BJ (cell line): ENCODE measurements around the gene COL6A3. TPM values are rescaled to one million over a fixed set of nuclear protein-coding genes. Genes with fewer than 3 reads are reported as not detected.

ENCODE experiments used
- CTCF ChIA-PET: fragments of 350-600 bp; formaldehyde crosslinking; extraction: SDS; loops from one replicate; lab custom pipeline; 2021; ENCODE audit warnings: antibody characterized with exemption, inconsistent platforms; lab: Yijun Ruan, JAX
- POLR2A ChIA-PET: fragments of 300-600 bp; sonication (Branson Sonifier 250); formaldehyde crosslinking; extraction: SDS; loops from one replicate; lab custom pipeline; 2021; ENCODE audit warnings: antibody characterized with exemption; lab: Charles Lee
- DNase-seq: peaks from one replicate; pipeline ENCODE4 v3.0.0-alpha.2; 2011; ENCODE audit warnings: low read depth
- H3K27me3 ChIP-seq: 2 replicates; pipeline ENCODE4 v1.6.0; 2011; ENCODE audit warnings: low read length; ENCODE audit not compliant: control insufficient read depth, insufficient read depth
- H3K36me3 ChIP-seq: 2 replicates; pipeline ENCODE4 v1.5.1; 2011; ENCODE audit warnings: low read length; ENCODE audit not compliant: control insufficient read depth, insufficient read depth
- H3K4me3 ChIP-seq: 2 replicates; pipeline ENCODE4 v1.5.1; 2011; ENCODE audit warnings: low read depth, mild to moderate bottlenecking, control low read depth, low read length
- polyA plus RNA-seq: library from polyadenylated mRNA; depleted of rRNA; stranded (reverse); fragments of >200 nt; gene quantifications from 2 replicates; pipeline ENCODE4 v1.2.3, GENCODE V29; 2011
- TF ChIP-seq, protein P1 (sequence below): IDR thresholded peaks from 2 replicates; pipeline ENCODE4 v1.5.1; 2011; ENCODE audit warnings: low read depth, mild to moderate bottlenecking, control low read depth, inconsistent platforms, low read length, moderate library complexity; ENCODE audit not compliant: insufficient read depth

Gene COL6A3
- polyA plus RNA-seq, 1 experiment = 695 TPM

DNA sequence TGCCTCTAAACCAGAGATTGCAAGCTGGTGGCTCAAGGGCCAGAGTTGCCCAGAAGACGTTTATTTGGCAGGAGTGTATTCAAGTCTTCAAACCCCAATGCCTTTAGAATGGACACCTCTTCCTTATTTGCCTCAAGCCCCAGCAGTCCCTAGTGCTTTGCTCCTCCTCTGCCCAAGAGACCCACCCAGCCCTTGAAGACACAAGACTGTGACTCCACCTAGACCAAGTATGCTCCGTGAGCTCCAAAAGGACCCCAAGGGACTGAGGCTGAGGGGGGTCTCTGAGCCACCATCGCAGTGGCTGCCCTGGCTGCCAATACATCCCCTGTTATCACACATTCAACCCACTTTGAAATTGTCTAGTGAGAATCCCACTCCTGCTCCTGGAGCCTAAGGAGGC lies 99.3 kb downstream of the COL6A3 start:
- POLR2A ChIA-PET = interaction anchor here (0.9 to 1.7 kb wide), 8 partner anchors 11 to 143 kb away, joined by 3 to 11 read pairs (median 4); no protein-coding TSS in a partner anchor
- TF ChIP-seq, protein P1, sequence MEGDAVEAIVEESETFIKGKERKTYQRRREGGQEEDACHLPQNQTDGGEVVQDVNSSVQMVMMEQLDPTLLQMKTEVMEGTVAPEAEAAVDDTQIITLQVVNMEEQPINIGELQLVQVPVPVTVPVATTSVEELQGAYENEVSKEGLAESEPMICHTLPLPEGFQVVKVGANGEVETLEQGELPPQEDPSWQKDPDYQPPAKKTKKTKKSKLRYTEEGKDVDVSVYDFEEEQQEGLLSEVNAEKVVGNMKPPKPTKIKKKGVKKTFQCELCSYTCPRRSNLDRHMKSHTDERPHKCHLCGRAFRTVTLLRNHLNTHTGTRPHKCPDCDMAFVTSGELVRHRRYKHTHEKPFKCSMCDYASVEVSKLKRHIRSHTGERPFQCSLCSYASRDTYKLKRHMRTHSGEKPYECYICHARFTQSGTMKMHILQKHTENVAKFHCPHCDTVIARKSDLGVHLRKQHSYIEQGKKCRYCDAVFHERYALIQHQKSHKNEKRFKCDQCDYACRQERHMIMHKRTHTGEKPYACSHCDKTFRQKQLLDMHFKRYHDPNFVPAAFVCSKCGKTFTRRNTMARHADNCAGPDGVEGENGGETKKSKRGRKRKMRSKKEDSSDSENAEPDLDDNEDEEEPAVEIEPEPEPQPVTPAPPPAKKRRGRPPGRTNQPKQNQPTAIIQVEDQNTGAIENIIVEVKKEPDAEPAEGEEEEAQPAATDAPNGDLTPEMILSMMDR = no peak

DNA sequence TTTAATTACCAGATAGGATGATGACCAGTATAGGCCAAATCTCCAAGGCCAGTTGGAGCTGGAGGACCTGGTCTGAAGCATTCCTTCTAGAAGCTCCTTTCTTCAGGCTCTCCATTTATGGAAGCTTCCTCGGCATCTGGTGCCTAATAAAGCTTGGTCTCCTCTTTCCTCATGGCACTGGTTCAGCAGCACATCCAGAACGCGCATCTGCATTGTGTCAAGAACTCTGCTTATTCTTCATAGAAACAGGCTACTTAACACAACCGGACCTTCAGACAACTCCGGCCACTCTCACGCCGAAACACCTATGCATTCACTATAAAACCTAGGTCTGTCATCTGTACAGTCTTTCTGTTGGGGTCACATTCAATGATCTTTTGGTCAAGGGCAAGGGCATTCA lies 99.8 kb downstream of the COL6A3 start:
- POLR2A ChIA-PET = interaction anchor here (1.5 to 1.7 kb wide), 2 partner anchors 36 to 57 kb away, joined by 3 to 11 read pairs; no protein-coding TSS in a partner anchor
- Histone ChIP-seq H3K36me3 (no peaks in the 10 kb centered on the region), H3K4me3 (no peak overlapping the region), H3K27me3 (no peaks in the 10 kb centered on the region)
- TF ChIP-seq, protein P1 = no peak
- no peak for DNase-seq
- CTCF ChIA-PET = interaction anchor here (0.6 to 2.1 kb wide), 4 partner anchors 9 to 149 kb away, joined by 3 to 9 read pairs (median 6); no protein-coding TSS in a partner anchor

More for the DNA sequence above, 99.3 kb downstream of the COL6A3 start:
- CTCF ChIA-PET = interaction anchor here (0.6 to 2.1 kb wide), 13 partner anchors 8 to 1284 kb away, joined by 3 to 9 read pairs (median 3); no protein-coding TSS in a partner anchor
- Histone ChIP-seq H3K27me3 (no peaks in the 10 kb centered on the region), H3K4me3 (no peak overlapping the region), H3K36me3 (no peaks in the 10 kb centered on the region)
- no peak for DNase-seq

DNA sequence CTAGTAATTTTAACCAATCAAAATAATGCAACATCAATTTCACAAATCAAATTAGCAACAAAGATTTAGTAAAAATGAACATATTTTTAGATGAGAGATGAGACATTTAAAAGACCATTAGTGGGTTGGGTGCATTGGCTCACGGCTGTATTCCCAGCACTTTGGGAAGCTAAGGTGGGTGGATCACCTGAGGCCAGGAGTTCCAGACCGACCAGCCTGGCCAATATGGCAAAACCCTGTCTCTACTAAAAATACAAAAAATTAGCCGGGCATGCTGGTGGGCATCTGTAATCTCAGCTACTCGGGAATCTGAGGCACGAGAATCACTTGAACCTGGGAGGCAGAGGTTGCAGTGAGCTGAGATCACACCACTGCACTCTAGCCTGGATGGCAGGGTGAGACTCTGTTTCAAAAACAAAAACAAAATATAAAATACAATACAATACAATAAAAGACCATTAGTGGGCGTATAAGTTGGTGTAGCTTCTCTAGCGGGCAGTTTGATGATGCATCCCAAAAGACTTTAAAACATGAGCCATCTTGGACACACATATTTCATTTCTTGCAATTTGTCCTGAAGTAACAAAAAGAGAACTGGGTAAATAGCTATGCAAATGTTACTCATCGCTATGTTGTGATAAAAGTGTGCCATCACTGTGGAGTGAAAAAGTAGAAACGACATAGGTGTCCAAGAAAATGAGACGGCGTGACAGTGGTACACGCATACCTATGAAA lies 101.8 kb downstream of the COL6A3 start:
- ChIA-PET CTCF (interaction anchor here (0.6 to 1.6 kb wide), 9 partner anchors 9 to 150 kb away, joined by 3 to 7 read pairs (median 3); no protein-coding TSS in a partner anchor), POLR2A (interaction anchor here (0.7 to 1.2 kb wide), 3 partner anchors 12 to 30 kb away, joined by 3 to 4 read pairs (median 3); no protein-coding TSS in a partner anchor)
- no peaks in the 10 kb centered on the region for H3K36me3 ChIP-seq
- H3K27me3 ChIP-seq = no peaks in the 10 kb centered on the region
- no peak overlapping the region for H3K4me3 ChIP-seq
- TF ChIP-seq, protein P1 = peak; percentile 36
- DNase-seq = no peak

DNA sequence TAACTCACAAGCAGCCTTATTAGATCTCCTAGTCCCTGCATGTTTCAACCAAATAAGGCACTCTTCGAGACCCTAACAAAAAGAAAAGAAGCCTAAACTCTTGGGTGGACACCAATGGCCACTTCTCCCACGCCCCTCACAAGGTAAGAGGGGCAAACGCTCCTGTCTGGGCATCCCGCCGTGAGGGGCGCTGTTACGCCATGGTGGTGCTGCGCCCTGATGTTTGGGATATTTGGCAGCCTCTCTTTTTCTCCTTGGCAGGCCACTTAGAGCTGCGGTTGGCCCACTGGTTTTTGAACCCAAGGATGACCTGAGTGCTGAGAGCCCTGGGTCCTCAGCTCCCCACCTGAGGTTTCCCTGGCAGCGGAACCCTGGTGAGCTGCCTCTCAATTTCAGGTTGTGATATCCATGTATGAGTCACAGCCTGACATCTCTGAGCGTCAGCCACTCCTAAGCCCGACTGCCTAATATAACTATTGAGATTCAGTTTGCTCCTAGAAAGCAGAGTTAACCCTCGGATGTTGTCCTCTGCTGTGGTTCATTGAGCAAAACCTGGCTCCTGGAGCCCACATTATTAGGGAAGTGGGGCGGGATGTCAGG lies 103.3 kb downstream of the COL6A3 start:
- no peak for DNase-seq
- Histone ChIP-seq H3K36me3 (no peaks in the 10 kb centered on the region), H3K27me3 (no peaks in the 10 kb centered on the region), H3K4me3 (no peak overlapping the region)
- TF ChIP-seq, protein P1 = no peak
- POLR2A ChIA-PET = no interaction called here
- CTCF ChIA-PET = interaction anchor here (1.5 kb wide), 1 partner anchor 149 kb away, joined by 4 read pairs; no protein-coding TSS in a partner anchor

DNA sequence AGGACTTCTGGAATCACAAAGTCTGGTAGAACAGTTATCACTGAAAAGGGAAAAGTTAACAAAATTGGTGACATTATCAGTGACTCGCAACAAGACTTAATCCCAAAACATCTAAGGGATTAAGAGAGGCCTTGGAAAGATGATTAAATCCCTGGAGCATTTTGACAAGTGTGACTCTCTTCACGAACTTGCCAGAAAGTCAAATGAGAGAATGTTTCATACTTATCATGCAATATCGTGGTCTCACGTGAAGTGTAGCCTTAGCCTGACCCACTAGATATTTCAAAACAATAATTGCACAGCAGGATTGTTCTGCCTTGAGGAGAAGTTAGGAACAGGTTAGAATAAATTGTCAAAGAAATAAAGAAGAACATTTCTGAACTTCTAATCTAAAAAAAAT lies 104.5 kb downstream of the COL6A3 start:
- ChIA-PET POLR2A (no interaction called here), CTCF (no interaction called here)
- no peaks in the 10 kb centered on the region for H3K27me3 ChIP-seq
- no peaks in the 10 kb centered on the region for H3K36me3 ChIP-seq
- DNase-seq = no peak
- no peak overlapping the region for H3K4me3 ChIP-seq
- TF ChIP-seq, protein P1 = no peak
